Fibroblast of skin of back (primary cell): ENCODE data around the gene MAEA.

Experiments
- DNase-seq: peaks from one replicate; pipeline ENCODE4 v3.0.0-alpha.2; 2013

The MAEA gene

DNA sequence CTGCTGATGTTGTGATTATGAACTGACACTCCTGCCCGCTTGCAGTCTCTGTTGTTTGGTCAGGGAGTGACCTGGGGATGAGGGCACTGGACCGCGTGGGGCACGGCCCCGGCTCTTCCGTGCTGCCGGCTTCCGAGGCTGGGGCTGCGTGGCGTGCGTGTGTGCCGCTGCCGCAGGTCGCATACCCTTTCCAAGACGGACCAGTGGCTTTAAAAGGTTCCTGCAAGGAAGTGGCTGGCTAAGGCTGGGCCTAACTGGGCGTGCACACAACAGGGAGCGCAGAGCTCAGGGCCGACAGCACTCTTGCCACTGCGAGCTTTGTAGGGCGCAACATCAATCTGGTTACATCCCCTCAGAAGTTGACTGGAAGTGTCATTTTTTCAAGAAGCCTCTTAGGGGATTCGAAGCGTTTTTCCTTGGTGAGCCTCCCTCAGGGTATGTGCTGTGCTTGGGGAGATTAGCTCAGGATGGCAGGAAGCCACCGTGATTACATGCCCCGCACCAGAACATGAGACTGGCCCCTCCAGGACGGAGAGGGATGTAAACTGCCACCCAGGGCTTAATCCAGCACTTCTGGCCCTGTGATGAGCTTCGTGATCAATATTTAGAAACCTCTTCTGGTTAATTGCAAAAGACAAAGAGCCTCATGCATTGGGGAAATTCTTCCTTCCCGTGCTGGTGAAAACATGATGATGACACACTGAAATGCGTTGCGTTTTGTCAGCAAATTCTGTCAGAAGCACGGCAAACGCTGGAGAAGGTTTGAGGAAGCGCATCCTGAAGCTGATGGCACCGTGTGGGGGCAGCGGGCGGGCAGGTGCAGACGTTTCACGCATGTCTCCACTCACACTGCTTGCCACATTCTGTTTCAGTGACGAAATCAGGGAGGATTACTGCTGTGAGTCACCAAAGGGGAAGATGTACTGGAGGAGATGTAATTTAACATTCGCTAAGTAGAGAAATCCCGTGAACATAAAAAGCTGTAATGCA, 11.1 kb downstream of the MAEA start:
- peak; percentile 17 for DNase-seq

DNA sequence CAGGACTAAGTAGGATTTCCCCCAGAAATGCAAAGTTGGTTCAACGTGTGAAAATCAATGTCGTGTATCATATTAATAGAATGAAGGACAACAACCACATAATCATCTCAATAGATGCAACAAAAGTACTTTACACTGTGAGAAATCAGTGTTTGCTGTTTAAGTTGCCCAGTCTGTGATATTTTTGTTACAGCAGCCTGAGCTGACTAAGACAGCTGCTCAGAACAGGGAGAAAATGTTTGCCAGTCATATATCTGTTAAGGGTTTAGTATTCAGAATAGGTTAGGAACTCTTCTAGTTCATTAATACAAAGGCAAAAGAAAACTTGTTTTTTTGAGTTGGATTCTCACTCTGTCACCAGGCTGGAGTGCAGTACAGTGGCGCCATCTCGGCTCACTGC, 12.5 kb downstream of the MAEA start:
- DNase-seq, result no peak

DNA sequence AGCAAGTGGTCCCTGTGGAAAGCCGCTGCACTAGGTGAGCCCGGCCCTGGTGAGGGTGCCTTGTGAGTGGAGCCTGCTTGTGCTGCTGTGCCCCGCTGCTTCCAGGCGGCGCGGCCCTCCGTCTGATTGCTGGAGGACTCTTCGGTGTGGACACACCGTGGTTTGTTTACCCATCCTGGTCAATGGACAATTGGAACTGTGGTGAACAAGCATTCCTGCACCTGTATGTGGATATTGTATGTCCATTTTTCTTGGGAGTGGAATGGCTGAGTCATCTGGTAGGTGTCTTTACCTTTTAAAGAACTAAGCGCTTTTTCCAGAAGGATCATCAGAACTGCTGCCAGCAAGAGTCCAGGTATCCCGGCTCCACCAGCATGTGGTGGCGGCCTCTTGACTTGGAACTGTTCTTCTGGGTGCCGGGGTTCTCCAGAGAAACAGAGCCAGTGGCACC, 15.6 kb downstream of the MAEA start:
- no peak for DNase-seq

DNA sequence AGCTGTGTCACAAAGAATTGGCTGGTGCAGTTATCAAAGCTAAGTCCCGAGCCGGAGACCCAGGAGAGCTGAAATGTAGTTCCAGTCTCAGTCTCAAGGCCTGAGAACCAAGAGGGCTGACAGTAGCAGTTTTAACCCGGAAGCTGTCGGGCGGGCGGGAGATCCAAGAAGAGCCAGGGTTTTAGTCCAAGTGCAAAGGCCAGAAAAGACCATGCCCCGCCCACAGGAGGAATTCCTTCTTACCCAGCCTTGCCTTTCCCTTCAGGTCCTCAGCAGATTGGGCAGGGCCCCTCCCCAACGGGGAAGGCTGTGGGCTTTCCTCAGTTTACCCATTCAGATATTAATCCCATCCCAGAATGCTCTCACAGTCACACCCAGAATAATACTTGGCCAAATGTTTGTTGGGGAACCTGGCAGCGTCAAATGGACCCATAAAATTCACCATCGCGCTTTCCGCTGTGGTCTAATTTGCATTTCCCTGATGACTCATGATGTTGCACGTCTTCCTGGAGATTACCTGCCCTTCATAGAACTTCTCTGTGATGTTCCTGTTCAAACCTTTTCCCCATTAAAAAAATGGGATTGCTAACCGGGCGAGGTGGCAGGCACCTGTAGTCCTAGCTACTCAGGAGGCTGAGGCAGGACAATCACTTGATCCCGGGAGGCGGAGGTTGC, 16.2 kb downstream of the MAEA start:
- no peak for DNase-seq

DNA sequence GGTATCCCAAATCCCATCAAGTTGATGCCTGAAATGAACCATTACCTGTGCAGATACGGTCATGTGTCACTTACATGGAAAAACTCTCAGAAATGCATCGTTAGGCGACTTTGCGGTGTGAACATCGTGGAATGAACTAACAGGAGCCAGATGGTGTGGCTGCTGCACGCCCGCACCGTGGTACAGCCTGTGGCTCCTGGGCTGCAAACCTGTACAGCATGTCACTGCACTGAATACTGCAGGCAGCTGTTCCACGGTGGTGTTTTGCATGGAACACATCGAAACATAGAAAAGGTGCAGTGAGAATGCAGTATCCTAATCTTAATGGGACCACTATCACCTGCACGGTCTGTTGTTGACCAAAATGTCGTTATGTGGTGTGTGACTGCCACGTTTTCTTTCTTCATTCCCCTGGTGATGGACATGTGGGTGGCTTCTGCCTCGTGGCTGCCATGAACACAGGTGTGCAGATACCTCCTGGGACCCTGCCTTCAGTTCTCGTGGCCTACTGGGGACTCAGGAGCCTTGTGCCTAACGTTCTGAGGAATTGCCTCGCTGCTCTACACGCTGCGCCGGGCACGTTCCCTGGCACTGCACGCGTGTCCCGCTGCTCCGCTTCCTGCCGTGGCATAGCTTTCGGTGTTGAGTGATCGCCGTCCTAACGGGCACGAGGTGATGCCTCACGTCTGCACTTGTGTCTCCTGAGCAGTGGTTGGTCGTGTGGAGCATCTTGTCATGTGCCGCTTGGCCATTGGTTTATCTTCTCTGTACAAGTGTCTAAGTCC, 18.5 kb downstream of the MAEA start:
- DNase-seq, result no peak

DNA sequence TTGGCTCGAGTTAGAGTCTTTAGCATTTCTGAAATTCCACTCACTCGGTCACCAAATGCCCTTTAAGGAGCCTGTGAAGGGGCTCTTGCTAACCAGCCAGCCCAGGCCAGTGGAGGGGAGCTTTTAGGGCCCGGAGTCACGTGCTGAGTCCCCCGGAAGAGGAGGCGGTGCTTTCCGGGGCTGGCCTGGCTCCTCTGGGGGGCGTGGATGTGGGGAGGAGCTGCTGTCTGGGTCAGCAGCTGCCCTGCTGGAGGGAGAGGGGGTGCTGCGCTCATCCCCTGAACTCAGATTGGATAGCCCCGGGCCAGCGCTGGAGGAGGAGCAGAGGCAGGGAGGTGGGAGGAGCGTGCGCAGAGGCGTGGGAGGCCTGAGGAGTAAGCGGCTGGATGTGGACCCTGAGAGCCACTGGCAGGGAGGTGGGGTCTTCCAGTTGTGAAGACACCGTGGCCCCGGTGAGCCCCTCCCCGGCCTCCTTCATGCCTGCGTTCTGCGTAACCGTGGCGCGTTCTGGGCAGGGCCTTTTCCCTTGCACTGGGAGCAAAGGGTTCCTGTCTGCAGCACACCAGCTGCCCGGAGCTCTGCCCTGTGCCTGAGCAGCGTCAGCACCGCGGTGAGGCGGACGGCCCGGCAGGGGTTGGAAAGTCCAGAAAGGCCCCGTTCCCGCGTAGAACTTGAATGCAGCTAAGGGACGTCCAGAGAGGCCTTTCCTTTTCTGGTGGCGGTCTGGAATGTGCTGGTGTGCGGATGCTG, 19.7 kb downstream of the MAEA start:
- peak; percentile 92 for DNase-seq

DNA sequence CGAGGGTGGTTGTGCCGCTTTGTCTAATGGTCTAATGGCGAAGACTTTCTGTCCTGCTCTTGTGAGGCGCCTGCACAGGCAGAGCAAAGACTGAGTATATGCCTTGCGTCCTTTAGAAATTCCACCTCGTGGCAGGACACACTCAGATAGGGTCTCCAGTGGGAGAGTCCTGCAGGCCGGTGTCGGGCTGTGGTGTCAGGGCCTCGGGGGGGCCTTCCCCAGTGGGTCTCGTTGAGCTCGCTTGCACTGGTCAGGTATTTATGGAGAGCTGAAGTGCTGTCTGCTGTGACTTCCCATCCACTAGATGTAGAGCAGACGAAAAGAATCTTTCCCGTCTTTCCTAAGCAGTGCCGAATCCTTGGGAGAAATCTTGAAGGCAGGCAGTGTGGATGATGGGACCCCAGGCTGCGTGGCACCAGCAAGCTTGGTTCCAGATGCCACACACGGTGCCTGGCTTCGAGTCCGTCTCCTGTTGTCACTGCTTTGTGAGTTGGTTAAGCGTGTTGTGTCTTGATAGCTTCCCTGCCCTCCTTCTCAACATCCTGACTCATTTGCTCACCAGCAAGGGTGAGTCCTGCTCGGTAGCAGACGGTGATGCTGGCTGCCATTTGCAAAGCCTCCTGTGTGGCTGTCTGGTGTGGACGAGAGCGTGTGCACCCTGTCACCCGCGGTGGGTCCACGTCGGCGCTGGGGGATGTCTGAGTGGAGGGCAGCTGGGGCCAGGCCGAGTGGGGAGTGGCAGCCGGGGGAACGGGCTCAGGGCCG, 20.5 kb downstream of the MAEA start:
- DNase-seq, result no peak

DNA sequence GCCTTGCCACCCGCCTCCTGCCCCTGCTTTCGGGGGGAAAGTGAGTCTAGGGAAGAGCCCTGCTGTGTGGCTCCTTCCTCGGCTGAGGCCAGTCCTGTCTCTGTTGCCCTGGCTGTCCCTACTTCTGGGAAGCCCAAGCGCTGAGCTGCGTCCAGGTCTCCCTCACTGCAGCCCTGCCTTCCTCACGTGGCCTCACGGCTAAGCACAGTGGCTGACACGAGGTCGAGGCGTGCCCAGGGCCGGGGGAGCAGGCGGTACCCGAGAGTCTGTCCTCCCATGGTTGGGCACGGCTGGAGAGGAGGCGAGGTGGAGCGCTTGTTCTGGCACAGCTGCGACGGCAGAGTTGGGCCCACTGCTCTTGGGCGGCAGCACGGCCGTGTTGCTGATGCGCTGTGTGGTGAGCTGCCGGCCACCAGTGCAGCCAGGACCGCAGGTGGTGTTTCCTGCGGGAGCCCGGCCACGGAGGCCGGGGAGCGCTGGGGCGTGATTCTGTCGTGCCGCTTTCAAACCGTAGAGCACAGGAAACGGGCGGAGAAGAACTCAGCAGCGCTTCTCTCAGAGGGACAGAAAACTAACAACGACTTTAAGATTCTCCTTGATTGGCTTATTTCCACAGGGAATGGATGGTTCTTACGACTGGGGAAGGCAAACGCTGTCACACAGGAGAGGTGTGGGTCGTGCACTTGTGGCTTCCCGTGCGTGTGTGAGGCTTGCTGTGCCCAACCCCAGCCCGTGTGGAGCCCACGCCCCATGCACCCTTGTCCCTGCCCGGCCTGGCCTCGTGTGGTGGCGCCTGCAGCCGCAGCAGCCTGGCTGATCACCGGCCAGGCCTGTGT, 21.3 kb downstream of the MAEA start:
- no peak for DNase-seq

DNA sequence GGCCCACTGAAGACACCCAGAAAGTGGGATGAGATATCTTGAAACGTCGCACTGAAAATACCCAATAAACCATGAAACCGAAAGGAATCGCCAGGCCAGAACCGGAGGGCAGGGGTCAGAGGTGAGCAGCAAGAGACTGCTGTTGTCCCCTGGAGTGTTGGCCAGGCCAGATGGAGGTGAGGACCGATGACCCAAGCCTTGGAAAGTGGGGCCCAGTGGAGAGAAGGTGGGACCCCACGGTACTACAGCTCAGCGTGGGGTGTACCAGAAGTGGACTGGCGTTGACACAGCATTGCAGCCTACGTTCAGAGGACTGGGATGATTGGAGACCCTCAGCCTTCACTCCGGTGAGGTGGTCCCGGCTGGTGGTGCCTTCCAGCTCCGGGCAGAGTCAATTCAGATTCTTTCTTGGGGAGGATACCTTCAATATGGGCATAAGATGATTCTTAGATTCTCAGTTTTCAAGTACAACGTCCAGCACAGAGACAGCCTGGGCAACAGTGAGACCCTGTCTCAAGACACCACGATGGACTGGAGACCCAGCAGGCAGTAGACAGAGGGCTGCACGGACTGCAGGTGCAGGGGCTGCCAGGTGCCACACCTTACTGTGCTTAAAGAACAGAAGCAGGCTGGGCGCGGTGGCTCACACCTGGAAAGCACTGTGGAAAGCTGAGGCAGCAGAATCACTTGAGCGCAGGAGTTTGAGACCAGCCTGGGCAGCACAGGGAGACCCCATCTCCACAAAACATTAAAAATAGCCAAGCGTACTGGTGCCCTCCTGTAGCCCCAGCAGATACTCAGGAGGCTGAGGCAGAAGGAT, 23.3 kb downstream of the MAEA start:
- no peak for DNase-seq

DNA sequence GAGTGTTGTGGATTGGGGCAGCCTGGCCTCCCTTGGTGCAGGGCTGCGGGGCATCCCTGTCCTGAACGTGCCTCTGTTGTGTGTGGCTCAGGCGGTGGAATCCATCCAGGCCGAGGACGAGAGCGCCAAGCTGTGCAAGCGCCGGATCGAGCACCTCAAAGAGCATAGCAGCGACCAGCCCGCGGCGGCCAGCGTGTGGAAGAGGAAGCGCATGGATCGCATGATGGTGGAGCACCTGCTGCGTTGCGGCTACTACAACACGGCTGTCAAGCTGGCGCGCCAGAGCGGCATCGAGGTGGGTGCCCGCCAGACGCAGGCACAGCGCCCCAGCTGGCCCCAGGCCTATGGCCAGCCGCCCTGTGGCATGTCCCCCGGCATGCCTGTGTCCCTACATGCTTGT, 25.6 kb downstream of the MAEA start:
- DNase-seq, result no peak

DNA sequence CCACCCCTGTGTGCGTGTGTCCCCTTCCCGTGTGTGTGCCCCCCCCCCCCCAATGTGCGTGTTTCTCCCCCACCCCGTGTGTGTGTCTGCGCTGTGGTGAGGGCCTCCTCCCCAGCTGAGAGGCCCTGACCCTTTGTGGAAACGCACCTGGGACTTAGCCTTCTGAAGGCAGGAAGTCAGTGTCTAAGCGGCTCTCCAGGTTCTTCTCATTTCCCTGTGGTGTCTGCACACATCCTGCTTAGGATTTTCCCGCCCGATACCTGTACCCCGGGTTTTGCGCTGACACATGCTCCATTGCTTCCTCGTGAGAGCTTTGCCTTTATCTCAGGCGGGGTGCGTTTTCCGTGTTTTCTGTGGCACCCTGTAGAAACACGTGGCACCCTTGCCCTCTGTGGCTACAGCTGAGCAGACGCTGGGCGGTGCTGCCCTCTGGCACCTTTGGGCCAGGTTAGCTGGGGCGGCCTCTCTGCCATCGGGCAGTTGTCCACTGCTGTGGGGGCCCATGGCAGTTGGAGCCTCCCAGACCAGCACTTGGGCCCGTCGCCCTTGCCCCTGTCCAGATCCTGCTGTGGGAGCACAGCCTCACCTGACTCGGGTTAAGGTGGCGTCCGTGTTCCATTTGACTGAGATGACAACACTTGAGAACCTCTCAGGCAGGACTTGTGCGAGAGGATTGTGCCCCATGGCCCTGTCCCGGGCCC, 26.3 kb downstream of the MAEA start:
- no peak for DNase-seq

DNA sequence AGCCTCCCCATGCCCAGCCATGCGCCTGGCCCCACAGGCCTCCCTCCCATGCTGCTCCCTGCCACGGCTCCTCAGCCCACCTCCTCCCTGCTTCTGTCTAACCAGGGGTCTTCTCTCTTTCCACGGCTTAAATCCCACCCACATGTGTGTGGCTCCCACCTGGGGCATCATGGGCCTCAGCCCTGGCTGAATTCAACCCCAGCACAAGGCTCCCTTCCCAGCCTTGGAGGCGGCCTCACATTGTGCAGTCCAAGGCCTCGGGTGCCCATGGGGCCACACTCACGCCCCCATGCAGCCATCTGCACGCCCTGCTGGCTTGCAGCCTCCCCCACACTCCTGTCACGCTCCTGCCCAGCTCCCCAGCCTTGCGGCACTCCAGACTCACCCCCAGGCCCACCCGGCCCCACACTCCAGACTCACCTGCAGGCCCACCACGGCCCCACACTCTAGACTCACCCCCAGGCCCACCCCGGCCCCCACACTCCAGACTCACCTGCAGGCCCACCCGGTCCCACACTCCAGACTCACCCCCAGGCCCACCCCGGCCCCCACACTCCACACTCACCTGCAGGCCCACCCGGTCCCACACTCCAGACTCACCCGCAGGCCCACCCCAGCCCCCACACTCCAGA, 27.0 kb downstream of the MAEA start:
- no peak for DNase-seq

DNA sequence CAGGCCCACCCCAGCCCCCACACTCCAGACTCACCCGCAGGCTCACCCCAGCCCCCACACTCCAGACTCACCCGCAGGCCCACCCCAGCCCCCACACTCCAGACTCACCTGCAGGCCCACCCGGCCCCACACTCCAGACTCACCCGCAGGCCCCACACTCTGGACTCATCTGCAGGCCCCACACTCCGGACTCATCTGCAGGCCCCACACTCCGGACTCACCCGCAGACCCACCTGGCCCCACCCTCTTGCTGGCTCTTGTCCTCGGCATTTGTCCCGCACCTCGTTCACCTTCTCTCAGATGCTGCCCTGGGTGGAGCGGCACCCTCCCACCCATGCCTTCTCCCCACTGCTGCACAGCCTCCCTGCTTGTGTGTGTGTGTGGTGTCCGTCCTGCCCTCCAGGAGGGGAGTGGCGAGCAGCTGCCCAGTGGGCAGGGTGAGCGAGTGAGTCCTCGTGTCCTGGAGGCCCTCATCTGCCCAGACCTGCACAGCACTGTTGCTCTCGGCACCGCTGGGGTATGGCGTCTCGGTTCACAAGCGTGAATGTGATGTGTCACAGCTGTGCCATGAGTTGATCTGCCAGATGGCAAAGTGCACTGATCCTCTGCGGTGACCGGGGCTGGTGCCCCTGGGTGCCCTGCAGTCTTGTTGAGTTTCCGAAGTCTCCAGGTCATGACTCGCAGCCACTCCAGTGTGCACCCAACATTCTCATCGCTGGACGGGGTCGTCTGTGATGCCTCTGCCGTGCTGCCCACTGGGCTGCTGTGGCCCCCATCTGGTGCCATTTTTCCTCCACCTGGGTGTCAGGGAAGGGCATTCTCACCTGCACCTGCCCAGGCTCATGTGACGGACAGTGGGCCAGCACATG, 27.7 kb downstream of the MAEA start:
- DNase-seq, result no peak

DNA sequence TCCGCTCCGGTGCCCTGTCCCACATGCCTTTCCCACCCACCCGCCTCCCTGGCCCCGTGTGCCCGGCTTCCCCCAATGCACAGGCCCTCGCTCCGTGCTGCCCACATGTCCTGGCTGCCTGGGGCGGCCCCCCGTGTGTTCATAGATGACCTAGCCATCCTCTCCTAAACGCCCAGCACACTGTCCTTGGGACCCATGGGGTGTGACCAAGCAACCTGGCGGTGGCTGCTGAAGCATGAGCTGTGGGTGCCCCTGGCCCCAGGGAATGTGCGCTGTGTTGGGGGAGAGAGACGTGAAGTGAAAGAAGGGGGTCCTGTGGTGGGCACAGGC, 28.3 kb downstream of the MAEA start:
- DNase-seq, result no peak

DNA sequence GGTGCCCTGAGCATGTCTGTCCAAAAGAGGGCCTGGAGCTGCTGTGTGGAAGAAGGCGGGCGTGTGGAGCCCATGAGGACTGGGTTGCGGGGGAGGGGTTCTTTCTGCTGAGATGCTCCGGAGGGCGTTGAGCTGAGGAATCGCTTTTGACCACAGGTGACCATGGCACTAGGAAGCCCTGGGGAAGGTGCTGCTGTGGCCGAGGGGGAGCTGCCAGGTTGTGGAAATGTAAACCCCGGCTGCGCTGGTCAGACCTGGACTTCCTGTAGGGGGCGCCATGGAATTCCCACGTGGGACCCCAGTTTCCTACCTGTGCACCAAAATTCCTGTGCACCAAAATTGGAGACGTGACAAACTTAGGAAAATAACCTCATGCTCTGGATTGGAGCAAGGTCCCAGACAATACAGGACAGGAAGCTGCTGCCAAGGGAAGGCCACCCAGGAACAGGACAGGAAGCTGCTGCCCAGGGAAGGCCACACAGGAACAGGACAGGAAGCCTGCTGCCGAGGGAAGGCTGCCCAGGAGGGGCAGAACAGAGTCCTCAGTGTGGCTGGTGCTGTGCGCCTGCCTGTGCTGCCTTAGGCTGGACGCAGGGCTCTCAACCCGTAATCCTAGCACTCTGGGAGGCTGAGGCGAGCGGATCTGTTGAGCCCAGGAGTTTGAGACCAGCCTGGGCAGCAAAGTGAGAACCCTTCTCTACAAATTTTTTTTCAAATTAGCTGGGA, 29.0 kb downstream of the MAEA start:
- DNase-seq, result no peak

DNA sequence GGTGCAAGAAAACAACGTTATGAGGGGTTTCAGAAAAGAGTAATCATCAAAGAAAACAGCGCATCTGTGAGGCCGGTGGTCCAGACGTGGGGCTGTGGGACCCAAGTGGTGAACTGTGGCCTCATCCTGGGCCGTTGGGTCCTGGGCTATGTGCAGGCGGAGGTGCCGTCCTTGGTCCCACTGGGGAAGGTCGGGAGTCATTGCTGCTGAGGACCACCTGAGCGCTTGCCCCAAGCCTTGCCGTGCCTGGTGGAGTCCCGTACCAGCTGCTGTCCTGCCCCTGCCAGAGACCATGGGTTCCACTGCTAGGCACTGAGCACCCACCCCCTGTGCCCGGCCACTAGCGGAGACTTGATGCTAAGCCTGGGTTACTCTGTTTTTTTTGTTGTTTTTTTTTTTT, 31.8 kb downstream of the MAEA start:
- DNase-seq, result no peak
